ENCODE measurements around the gene C1orf226. TPM values are rescaled to one million over a fixed set of nuclear protein-coding genes. Genes with fewer than 3 reads are reported as not detected.

C1orf226 gene
- total and polyA plus RNA-seq, 4 experiments from 2014 or later, result not detected

GRCh38 chr1:162359523-162360236 lies 21.8 kb upstream of the C1orf226 start:
- Mint-ChIP-seq H3K4me3 (no peak overlapping the region), H3K27me3 (peaks cover 13 to 14% of the 10 kb centered on the region in 2 donors), H3K4me1 (no peaks in the 10 kb centered on the region), H3K9me3 (no peaks in the 10 kb centered on the region), H3K27ac (no peak overlapping the region), H3K36me3 (no peaks in the 10 kb centered on the region)
- H3K9me3 ChIP-seq (ENCODE audit: control insufficient read depth in 1 of 2, low read length in 2 of 2), result no peaks in the 10 kb centered on the region
- POLR2A ChIA-PET (ENCODE audit: partially characterized antibody), result no interaction called here
- intact Hi-C loops (cut with micrococcal nuclease), result no loop called here
- no peak for DNase-seq
- no peak overlapping the region for H3K4me3 ChIP-seq (ENCODE audit: low read length in 2 of 2)
- CTCF ChIA-PET (ENCODE audit: partially characterized antibody), result no interaction called here
- no peaks in the 10 kb centered on the region for H3K4me1 ChIP-seq (ENCODE audit: insufficient read depth, low read length)
- H3K27ac ChIP-seq (ENCODE audit: low read depth, low read length), result no peak overlapping the region
- no peaks in the 10 kb centered on the region for H3K36me3 ChIP-seq (ENCODE audit: insufficient read depth, low read length)
- H3K27me3 ChIP-seq (ENCODE audit: insufficient read depth, low read length), result no peaks in the 10 kb centered on the region

GRCh38 chr1:162360237-162360873 lies 21.2 kb upstream of the C1orf226 start:
- no peaks in the 10 kb centered on the region for H3K4me1 ChIP-seq (ENCODE audit: insufficient read depth, low read length)
- ChIA-PET CTCF (ENCODE audit: partially characterized antibody) (no interaction called here), POLR2A (ENCODE audit: partially characterized antibody) (no interaction called here)
- H3K9me3 Mint-ChIP-seq, result no peaks in the 10 kb centered on the region
- H3K9me3 ChIP-seq (ENCODE audit: control insufficient read depth in 1 of 2, low read length in 2 of 2), result no peaks in the 10 kb centered on the region
- no peaks in the 10 kb centered on the region for H3K36me3 Mint-ChIP-seq
- no peaks in the 10 kb centered on the region for H3K27me3 ChIP-seq (ENCODE audit: insufficient read depth, low read length)
- no peak overlapping the region for H3K27ac Mint-ChIP-seq
- H3K4me3 ChIP-seq (ENCODE audit: low read length in 2 of 2), result no peak overlapping the region
- no peak overlapping the region for H3K27ac ChIP-seq (ENCODE audit: low read depth, low read length)
- H3K36me3 ChIP-seq (ENCODE audit: insufficient read depth, low read length), result no peaks in the 10 kb centered on the region
- H3K4me3 Mint-ChIP-seq, result no peak overlapping the region
- DNase-seq, result no peak
- H3K27me3 Mint-ChIP-seq, result peaks cover 13 to 16% of the 10 kb centered on the region in 2 donors
- intact Hi-C loops (cut with micrococcal nuclease), result no loop called here
- H3K4me1 Mint-ChIP-seq, result no peaks in the 10 kb centered on the region

- Mint-ChIP-seq H3K36me3 (no peaks in the 10 kb centered on the region), H3K4me1 (no peaks in the 10 kb centered on the region), H3K9me3 (no peaks in the 10 kb centered on the region), H3K27ac (no peak overlapping the region), H3K27me3 (peaks cover 10 to 16% of the 10 kb centered on the region in 2 donors), H3K4me3 (no peak overlapping the region)
- Histone ChIP-seq H3K9me3 (ENCODE audit: control insufficient read depth in 1 of 2, low read length in 2 of 2) (no peaks in the 10 kb centered on the region), H3K36me3 (ENCODE audit: insufficient read depth, low read length) (no peaks in the 10 kb centered on the region), H3K4me1 (ENCODE audit: insufficient read depth, low read length) (no peaks in the 10 kb centered on the region), H3K4me3 (ENCODE audit: low read length in 2 of 2) (no peak overlapping the region), H3K27me3 (ENCODE audit: insufficient read depth, low read length) (no peaks in the 10 kb centered on the region), H3K27ac (ENCODE audit: low read depth, low read length) (no peak overlapping the region)
- ChIA-PET POLR2A (ENCODE audit: partially characterized antibody) (no interaction called here), CTCF (ENCODE audit: partially characterized antibody) (no interaction called here)
- DNase-seq, result no peak
- intact Hi-C loops (cut with micrococcal nuclease), result no loop called here
These were observed 20.7 kb upstream of the C1orf226 start for GRCh38 chr1:162360874-162361260.

- Mint-ChIP-seq H3K4me3 (no peak overlapping the region), H3K27ac (no peak overlapping the region), H3K4me1 (no peaks in the 10 kb centered on the region), H3K27me3 (peaks cover 7 to 16% of the 10 kb centered on the region in 2 donors), H3K36me3 (no peaks in the 10 kb centered on the region), H3K9me3 (no peaks in the 10 kb centered on the region)
- ChIA-PET POLR2A (ENCODE audit: partially characterized antibody) (no interaction called here), CTCF (ENCODE audit: partially characterized antibody) (no interaction called here)
- H3K9me3 ChIP-seq (ENCODE audit: control insufficient read depth in 1 of 2, low read length in 2 of 2), result no peaks in the 10 kb centered on the region
- no peak overlapping the region for H3K27ac ChIP-seq (ENCODE audit: low read depth, low read length)
- no peak for DNase-seq
- no peaks in the 10 kb centered on the region for H3K4me1 ChIP-seq (ENCODE audit: insufficient read depth, low read length)
- intact Hi-C loops (cut with micrococcal nuclease), result no loop called here
- no peak overlapping the region for H3K4me3 ChIP-seq (ENCODE audit: low read length in 2 of 2)
- H3K27me3 ChIP-seq (ENCODE audit: insufficient read depth, low read length), result no peaks in the 10 kb centered on the region
- no peaks in the 10 kb centered on the region for H3K36me3 ChIP-seq (ENCODE audit: insufficient read depth, low read length)
These were observed 20.2 kb upstream of the C1orf226 start for GRCh38 chr1:162361349-162361748.

GRCh38 chr1:162363823-162364222 lies 17.7 kb upstream of the C1orf226 start:
- Histone ChIP-seq H3K27ac (ENCODE audit: low read depth, low read length) (no peak overlapping the region), H3K36me3 (ENCODE audit: insufficient read depth, low read length) (no peaks in the 10 kb centered on the region), H3K4me3 (ENCODE audit: low read length in 2 of 2) (no peak overlapping the region), H3K9me3 (ENCODE audit: control insufficient read depth in 1 of 2, low read length in 2 of 2) (no peaks in the 10 kb centered on the region), H3K27me3 (ENCODE audit: insufficient read depth, low read length) (no peaks in the 10 kb centered on the region), H3K4me1 (ENCODE audit: insufficient read depth, low read length) (no peaks in the 10 kb centered on the region)
- ChIA-PET CTCF (ENCODE audit: partially characterized antibody) (no interaction called here), POLR2A (ENCODE audit: partially characterized antibody) (no interaction called here)
- no peaks in the 10 kb centered on the region for H3K4me1 Mint-ChIP-seq
- H3K4me3 Mint-ChIP-seq, result no peak overlapping the region
- DNase-seq, result no peak
- no peak overlapping the region for H3K27ac Mint-ChIP-seq
- intact Hi-C loops (cut with micrococcal nuclease), result no loop called here
- H3K9me3 Mint-ChIP-seq, result no peaks in the 10 kb centered on the region
- peaks cover 4 to 10% of the 10 kb centered on the region in 2 donors for H3K27me3 Mint-ChIP-seq
- no peaks in the 10 kb centered on the region for H3K36me3 Mint-ChIP-seq

GRCh38 chr1:162364498-162364897 lies 17.0 kb upstream of the C1orf226 start:
- H3K4me3 Mint-ChIP-seq, result no peak overlapping the region
- DNase-seq, result no peak
- H3K4me1 ChIP-seq (ENCODE audit: insufficient read depth, low read length), result no peaks in the 10 kb centered on the region
- no peak overlapping the region for H3K27ac ChIP-seq (ENCODE audit: low read depth, low read length)
- H3K27ac Mint-ChIP-seq, result peak overlapping the region in 1 of 7 donors; percentile 2
- ChIA-PET CTCF (ENCODE audit: partially characterized antibody) (no interaction called here), POLR2A (ENCODE audit: partially characterized antibody) (no interaction called here)
- no peaks in the 10 kb centered on the region for H3K4me1 Mint-ChIP-seq
- H3K36me3 Mint-ChIP-seq, result no peaks in the 10 kb centered on the region
- H3K36me3 ChIP-seq (ENCODE audit: insufficient read depth, low read length), result no peaks in the 10 kb centered on the region
- H3K27me3 Mint-ChIP-seq, result peaks cover 4 to 10% of the 10 kb centered on the region in 2 donors
- no peaks in the 10 kb centered on the region for H3K9me3 Mint-ChIP-seq
- no peak overlapping the region for H3K4me3 ChIP-seq (ENCODE audit: low read length in 2 of 2)
- H3K9me3 ChIP-seq (ENCODE audit: control insufficient read depth in 1 of 2, low read length in 2 of 2), result no peaks in the 10 kb centered on the region
- intact Hi-C loops (cut with micrococcal nuclease), result no loop called here
- H3K27me3 ChIP-seq (ENCODE audit: insufficient read depth, low read length), result no peaks in the 10 kb centered on the region

GRCh38 chr1:162365284-162366020 lies 16.1 kb upstream of the C1orf226 start:
- Histone ChIP-seq H3K9me3 (ENCODE audit: control insufficient read depth in 1 of 2, low read length in 2 of 2) (no peaks in the 10 kb centered on the region), H3K36me3 (ENCODE audit: insufficient read depth, low read length) (no peaks in the 10 kb centered on the region), H3K27me3 (ENCODE audit: insufficient read depth, low read length) (no peaks in the 10 kb centered on the region), H3K4me3 (ENCODE audit: low read length in 2 of 2) (no peak overlapping the region), H3K4me1 (ENCODE audit: insufficient read depth, low read length) (no peaks in the 10 kb centered on the region), H3K27ac (ENCODE audit: low read depth, low read length) (no peak overlapping the region)
- ChIA-PET POLR2A (ENCODE audit: partially characterized antibody) (no interaction called here), CTCF (ENCODE audit: partially characterized antibody) (interaction anchor here (1.2 to 1.5 kb wide), 2 partner anchors 9 to 10 kb away, joined by 3 read pairs; partner anchors contain the start of gene SPATA46)
- Mint-ChIP-seq H3K27ac (no peak overlapping the region), H3K36me3 (no peaks in the 10 kb centered on the region), H3K9me3 (no peaks in the 10 kb centered on the region), H3K4me3 (no peak overlapping the region), H3K4me1 (no peaks in the 10 kb centered on the region), H3K27me3 (peaks cover 4 to 10% of the 10 kb centered on the region in 2 donors)
- intact Hi-C loops (cut with micrococcal nuclease), result no loop called here
- DNase-seq, result no peak
